ENCODE results near the gene PSME4. TPM values are rescaled to one million over a fixed set of nuclear protein-coding genes. Genes with fewer than 3 reads are reported as not detected.

The PSME4 gene, protein sequence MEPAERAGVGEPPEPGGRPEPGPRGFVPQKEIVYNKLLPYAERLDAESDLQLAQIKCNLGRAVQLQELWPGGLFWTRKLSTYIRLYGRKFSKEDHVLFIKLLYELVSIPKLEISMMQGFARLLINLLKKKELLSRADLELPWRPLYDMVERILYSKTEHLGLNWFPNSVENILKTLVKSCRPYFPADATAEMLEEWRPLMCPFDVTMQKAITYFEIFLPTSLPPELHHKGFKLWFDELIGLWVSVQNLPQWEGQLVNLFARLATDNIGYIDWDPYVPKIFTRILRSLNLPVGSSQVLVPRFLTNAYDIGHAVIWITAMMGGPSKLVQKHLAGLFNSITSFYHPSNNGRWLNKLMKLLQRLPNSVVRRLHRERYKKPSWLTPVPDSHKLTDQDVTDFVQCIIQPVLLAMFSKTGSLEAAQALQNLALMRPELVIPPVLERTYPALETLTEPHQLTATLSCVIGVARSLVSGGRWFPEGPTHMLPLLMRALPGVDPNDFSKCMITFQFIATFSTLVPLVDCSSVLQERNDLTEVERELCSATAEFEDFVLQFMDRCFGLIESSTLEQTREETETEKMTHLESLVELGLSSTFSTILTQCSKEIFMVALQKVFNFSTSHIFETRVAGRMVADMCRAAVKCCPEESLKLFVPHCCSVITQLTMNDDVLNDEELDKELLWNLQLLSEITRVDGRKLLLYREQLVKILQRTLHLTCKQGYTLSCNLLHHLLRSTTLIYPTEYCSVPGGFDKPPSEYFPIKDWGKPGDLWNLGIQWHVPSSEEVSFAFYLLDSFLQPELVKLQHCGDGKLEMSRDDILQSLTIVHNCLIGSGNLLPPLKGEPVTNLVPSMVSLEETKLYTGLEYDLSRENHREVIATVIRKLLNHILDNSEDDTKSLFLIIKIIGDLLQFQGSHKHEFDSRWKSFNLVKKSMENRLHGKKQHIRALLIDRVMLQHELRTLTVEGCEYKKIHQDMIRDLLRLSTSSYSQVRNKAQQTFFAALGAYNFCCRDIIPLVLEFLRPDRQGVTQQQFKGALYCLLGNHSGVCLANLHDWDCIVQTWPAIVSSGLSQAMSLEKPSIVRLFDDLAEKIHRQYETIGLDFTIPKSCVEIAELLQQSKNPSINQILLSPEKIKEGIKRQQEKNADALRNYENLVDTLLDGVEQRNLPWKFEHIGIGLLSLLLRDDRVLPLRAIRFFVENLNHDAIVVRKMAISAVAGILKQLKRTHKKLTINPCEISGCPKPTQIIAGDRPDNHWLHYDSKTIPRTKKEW (N-terminal part only)
- total RNA-seq: 10 to 100 TPM; 28.1 to 63.0 TPM

DNA sequence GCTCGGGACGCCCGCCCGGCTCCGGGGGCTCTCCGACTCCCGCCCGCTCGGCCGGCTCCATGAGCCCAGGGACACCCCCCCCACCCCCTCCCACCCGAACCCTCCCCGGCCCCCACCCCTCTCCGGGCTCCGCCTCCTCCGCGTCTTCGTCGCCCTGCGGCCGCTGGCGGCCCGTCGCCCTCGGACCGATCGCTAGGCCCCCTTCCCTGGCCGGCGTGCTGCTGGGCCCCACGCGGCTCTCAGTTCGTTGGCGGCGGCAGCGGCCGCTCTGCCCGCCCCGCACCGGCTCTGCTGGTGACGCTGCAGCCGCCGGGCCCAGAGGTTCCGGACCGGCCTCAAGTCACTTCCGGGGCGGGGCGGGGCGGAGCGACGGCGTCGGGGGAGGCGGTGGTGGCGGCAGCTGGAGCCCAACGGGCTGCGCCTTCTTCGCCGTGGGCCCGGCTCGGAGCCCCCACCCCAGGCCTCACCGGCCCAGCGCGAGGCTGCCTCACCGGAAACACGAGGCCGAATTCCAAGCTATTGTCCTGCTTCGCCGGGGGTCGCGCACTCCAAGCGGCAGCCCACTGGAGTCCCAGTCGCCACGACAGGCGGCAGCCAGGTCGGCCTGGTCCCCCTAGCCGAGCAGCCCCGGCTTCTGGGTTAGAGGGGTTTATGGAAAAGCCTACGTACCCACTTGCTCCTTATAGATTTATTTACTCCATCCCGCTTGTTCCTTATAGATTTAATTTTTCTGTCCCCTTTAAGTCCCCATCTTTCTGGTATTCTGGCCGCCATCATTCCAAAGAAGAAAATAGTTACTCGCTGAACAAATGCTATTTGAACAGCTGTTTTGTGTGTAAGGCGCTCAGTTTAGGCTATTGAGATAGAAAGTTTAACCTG is at the start of gene PSME4:
Gene PSME4 (minus strand): TSS at position 270 of the 879 bp plus-strand sequence. CDS start 209 bp downstream, at position 61.
- Mint-ChIP-seq H3K27ac (peak within 1 kb of the TSS; percentile 88 to 95), H3K36me3 (peaks cover 0 to 22% of the 10 kb centered on the region in 2 donors), H3K9me3 (no peaks in the 10 kb centered on the region)
- ATAC-seq (peak; percentile 92 to 94), DNase-seq (ENCODE audit: low spot score in 2 of 2) (peak; percentile 90 to 93)

DNA sequence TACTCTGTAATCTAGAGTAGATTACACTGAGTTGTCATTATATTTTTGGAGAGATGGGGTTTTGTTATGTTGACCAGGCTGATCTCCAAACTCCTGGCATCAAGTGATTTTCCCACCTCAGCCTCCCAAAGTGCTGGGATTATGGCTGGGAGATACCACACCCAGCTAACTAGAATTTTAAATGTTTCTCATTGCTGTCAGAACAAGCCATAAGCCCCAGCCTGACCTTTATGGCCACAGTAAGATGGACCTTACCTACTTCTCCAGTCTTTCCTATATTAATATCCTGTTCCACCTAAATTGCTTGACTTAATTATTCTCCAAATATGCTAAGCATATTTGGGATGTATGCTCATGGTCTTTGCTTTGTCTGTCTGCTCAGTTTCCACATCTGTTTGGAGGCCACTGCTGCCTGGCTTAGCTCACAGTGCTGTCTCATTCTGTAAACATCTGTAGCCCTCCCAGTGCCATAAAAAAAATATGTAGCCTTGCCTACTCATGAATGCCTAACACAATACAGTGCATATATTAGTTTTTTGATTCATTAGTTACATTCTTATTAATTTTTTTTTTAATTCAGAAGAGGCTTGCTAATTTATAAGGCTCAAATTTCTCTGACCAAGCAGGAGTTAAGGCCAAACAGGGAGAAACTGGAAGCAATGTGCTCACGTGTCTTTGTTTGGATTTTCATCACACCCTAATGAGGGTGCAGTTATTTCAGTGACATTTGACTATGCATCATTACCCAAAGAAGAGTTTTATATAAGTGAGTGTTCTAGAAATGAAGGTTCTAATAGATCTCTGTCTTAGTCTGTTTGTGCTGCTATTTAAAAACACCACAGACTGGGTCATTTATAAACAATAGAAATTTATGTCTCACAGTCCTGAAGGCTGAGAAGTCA is 45.3 kb upstream of the PSME4 start:
- H3K36me3 Mint-ChIP-seq: peaks cover 5 to 11% of the 10 kb centered on the region in 2 donors
- H3K9me3 Mint-ChIP-seq: peaks cover 3 to 5% of the 10 kb centered on the region in 2 donors
- H3K27ac Mint-ChIP-seq: no peak overlapping the region
- DNase-seq (ENCODE audit: low spot score in 2 of 2) (no peak), ATAC-seq (no peak)

GRCh38 chr2:54013996-54014395 is 43.2 kb upstream of the PSME4 start:
- peak overlapping the region; percentile 6 to 78 for H3K27ac Mint-ChIP-seq
- no peaks in the 10 kb centered on the region for H3K9me3 Mint-ChIP-seq
- ATAC-seq (peak in 1 of 2 donors; percentile 36), DNase-seq (ENCODE audit: low spot score in 2 of 2) (no peak)
- H3K36me3 Mint-ChIP-seq: peaks cover 0 to 5% of the 10 kb centered on the region in 2 donors

DNA sequence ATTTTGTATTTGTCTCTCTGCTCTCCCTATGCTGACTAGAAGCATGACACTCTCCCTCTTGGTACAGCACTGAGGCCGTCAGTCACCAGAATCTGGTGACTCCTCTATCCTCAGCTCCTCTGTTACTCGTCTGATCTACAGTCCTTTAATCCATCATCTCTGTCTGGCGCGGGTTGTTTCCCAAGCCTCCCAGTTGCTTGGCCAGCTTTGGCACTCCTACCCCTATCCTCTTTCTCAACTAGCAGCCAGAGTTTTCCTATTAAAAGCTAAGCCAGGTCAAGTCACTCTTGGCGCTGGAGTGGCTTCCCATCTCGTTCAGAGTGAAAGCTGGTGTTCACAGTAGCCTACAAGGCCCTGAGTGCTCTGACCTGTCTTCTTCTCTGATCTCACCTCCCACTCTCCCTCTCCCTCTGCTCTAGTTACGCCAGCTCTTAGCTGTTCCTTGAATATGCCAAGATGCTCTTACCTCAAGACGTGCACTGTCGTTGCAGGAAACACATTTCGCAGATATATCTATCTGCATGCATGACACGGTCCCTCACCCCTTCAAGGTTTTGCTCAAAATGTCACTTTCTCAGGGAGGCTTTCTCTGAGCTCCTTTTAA is 41.8 kb upstream of the PSME4 start:
- H3K9me3 Mint-ChIP-seq: no peaks in the 10 kb centered on the region
- H3K27ac Mint-ChIP-seq: peak overlapping the region; percentile 3 to 14
- DNase-seq (ENCODE audit: low spot score in 2 of 2) (no peak), ATAC-seq (peak; percentile 40 to 55)
- H3K36me3 Mint-ChIP-seq: no peaks in the 10 kb centered on the region

DNA sequence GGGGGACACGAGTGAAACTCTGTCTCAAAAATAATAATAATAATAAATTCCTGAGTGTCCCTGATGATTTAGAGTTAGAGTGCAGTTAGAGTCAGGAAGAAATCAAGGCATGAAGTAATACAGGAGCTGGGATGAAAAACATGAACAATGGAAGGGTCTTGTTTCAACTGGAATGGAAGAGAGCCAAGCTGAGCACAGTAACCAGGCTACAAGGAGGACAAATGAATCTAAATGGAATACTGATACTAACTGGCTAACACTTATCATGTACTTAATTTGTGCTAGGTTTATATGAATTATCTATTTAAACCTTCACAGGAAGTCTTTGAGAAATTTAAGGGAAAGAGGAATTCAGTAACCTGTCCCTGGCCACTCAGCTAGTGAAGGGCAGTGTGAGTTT is 38.8 kb upstream of the PSME4 start:
- no peak for ATAC-seq
- no peaks in the 10 kb centered on the region for H3K9me3 Mint-ChIP-seq
- H3K27ac Mint-ChIP-seq: no peak overlapping the region
- no peaks in the 10 kb centered on the region for H3K36me3 Mint-ChIP-seq
- no peak for DNase-seq (ENCODE audit: low spot score in 2 of 2)

DNA sequence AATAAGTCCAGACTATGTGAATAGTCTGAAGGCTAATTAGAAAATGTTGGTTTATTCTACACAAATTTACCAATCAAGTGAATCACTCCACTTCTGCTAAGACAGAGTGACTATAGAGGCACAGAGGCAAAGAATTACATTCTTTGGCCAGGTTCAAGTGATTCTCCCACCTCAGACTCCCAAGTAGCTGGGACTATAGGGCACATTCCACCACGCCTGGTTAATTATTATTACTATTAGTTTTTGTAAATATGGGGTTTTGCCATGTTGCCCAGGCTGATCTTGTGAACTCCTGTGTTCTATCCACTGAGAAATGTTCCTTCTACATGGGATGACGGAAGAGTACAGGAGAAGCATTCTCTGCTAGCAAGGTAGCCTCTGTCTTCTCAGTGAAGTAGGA is 37.6 kb upstream of the PSME4 start:
- DNase-seq (ENCODE audit: low spot score in 2 of 2) (no peak), ATAC-seq (no peak)
- Mint-ChIP-seq H3K27ac (no peak overlapping the region), H3K36me3 (no peaks in the 10 kb centered on the region), H3K9me3 (no peaks in the 10 kb centered on the region)

DNA sequence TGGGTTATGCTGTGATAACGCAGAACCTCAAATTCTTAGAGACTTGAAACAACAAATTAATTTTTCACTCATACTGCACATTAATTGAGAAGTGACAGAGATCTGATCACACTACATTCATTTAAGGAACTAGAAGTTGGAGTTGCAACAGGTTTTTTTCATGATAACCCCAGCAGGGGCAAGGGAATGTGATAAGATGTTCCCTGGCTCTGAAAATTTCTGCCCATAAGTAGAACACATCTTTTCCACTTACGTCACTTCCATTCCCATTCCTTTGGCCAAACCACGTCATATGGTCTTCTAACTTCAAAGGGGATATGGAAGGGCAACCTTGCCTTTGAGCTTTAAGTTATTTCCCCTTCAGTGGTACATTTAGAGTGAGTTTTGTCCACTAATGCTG is 29.7 kb upstream of the PSME4 start:
- no peaks in the 10 kb centered on the region for H3K36me3 Mint-ChIP-seq
- no peaks in the 10 kb centered on the region for H3K9me3 Mint-ChIP-seq
- DNase-seq (ENCODE audit: low spot score in 2 of 2): no peak
- no peak for ATAC-seq
- no peak overlapping the region for H3K27ac Mint-ChIP-seq

DNA sequence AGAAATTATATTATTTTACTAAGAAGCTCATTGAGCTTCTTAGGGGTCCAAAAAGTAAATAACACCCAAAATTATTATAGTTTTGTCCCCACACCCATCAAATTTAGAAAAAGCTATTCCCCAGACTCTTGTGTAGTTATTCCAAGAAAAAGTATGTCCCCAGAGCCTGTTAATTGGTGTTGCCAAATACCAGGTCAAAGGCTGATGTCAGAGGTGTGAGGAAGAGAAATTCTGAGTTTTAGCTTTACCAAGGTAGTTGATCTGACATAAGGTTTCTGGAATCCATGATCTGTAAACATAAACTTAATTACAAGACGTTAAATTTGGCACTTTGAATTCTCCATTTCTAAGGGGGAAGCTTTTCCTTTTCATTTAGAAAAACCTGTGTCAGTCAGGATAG is 29.3 kb upstream of the PSME4 start:
- Mint-ChIP-seq H3K36me3 (no peaks in the 10 kb centered on the region), H3K27ac (no peak overlapping the region), H3K9me3 (no peaks in the 10 kb centered on the region)
- DNase-seq (ENCODE audit: low spot score in 2 of 2): no peak
- no peak for ATAC-seq

DNA sequence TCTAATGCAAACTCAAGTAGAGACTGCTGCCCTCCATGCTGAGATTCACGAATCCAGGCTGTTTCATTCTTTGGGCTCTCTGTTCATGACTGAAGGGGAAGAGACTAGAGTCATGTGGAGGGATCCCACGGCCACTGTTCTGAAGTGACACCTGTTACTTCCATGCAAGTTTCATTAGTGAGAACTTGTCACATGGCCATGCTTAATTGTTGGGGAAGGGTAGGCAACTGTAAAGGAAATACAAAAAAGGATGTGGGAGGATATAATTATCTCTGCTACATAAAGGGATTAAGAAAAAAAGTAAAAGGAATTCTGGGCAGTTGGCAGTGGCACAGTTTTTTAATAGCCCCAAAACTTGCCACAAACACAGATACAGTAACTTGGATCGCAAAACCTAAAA is 28.0 kb upstream of the PSME4 start:
- ATAC-seq (no peak), DNase-seq (ENCODE audit: low spot score in 2 of 2) (no peak)
- no peak overlapping the region for H3K27ac Mint-ChIP-seq
- H3K36me3 Mint-ChIP-seq: no peaks in the 10 kb centered on the region
- H3K9me3 Mint-ChIP-seq: no peaks in the 10 kb centered on the region

DNA sequence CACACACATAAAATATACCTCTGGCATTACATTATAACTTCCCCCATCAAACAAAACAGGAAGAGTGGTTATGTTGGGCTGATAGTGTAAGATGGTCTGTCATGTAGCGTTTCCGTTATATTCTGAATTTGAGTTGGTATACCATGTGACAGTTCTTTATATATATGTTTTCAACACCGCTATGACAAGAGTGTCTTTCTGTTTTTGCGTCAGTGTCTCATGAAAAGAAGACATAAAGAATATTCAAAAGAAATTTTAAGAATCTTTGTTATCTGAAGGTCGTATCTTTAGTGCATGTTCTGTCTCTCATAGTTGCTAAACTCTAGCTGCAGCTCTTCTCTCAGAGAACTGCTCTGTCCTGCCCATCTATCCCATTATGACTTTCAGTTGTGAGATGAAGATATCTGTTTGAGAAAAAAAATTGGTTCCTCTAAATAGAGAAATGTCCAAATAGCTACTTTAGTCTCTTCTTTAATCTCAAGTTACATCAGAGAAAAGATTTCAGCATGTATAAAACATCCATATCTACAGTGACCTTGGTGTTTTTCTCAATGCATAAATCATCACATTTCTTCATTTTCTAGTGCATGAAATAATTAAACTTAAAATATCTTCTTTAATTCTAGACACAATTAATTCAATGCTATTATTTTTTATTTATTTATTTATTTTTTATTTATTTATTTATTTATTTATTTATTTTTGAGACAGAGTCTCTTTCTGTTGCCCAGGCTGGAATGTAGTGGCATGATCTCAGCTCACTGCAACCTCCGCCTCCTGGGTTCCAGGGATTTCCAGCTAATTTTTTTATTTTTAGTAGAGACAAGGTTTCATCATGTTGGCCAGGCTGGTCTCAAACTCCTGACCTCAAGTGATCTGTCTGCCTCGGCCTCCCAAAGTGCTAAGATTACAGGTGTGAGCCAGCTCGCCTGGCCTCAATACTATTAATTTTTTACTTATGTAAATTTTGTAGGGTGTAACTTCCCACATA is 24.3 kb upstream of the PSME4 start:
- Mint-ChIP-seq H3K27ac (peak overlapping the region; percentile 7 to 79), H3K9me3 (peaks cover 5 to 14% of the 10 kb centered on the region in 2 donors), H3K36me3 (peaks cover 9 to 17% of the 10 kb centered on the region in 2 donors)
- DNase-seq (ENCODE audit: low spot score in 2 of 2): no peak
- peak; percentile 95 to 96 for ATAC-seq

- DNase-seq (ENCODE audit: low spot score in 2 of 2) (no peak), ATAC-seq (no peak)
- H3K9me3 Mint-ChIP-seq: peaks cover 5 to 14% of the 10 kb centered on the region in 2 donors
- peak overlapping the region in 1 of 2 donors; percentile 79 for H3K27ac Mint-ChIP-seq
- peaks cover 9 to 17% of the 10 kb centered on the region in 2 donors for H3K36me3 Mint-ChIP-seq
These were observed 21.2 kb upstream of the PSME4 start for GRCh38 chr2:53991948-53992347.

DNA sequence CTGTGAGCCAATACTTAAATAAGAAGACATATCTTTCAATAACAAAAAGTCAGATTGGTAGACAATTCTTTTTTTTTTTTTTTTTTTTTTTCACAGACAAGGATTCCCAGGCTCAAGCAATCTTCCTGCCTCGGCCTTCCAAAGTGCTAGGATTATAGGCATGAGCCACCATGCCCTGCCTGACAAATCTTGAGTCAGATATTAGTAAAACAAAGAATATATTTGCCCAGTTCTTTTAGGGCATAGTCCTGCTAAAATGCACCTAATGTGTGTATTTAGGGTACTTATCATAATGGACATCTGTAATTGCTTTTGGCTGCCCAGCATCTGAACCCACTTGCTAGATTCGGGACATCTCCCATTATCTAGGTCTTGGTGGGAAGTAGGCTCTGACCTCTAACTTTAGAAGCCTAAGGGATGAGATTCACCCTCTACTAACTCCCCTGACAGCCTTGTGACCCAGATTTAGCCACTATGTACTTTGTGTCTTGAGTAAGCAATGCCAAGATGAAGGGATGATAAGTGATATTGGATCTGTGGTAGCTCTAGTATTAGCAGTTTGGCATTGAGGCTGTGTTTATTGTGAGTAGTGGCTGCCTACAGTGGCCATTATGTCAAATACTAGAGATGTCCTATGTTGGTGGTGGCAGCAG is 18.5 kb upstream of the PSME4 start:
- H3K9me3 Mint-ChIP-seq: peaks cover 5 to 14% of the 10 kb centered on the region in 2 donors
- H3K36me3 Mint-ChIP-seq: peaks cover 9 to 17% of the 10 kb centered on the region in 2 donors
- H3K27ac Mint-ChIP-seq: no peak overlapping the region
- ATAC-seq (no peak), DNase-seq (ENCODE audit: low spot score in 2 of 2) (no peak)

DNA sequence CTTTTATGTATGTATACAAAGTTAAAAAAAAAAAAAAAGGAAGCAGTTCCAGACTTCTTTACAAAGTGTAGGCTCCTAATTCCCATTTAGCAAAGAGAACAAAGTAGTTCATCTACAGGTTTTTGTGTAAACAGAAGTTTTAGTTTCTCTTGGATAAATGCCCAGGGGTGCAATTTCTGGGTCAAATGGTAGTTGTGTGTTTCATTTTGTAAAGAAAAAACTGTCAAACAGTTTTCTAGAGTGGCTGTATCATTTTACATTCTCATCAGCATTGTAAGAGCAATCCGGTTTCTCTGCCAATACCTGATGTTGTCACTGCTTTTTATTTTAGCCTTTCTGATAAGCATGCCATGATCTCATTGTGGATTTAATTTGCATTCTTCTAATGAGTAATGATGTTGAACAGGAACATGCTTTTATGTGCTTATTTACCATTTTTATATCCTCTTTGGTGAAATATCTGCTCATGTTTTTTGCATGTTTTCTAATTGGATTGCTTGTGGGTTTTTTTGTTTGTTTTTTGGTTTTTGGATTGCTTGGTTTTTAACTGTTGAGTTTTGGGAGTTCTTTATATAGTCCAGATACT is 16.6 kb upstream of the PSME4 start:
- H3K27ac Mint-ChIP-seq: no peak overlapping the region
- H3K36me3 Mint-ChIP-seq: peaks cover 0 to 5% of the 10 kb centered on the region in 2 donors
- ATAC-seq (peak in 1 of 2 donors; percentile 47), DNase-seq (ENCODE audit: low spot score in 2 of 2) (no peak)
- H3K9me3 Mint-ChIP-seq: peaks cover 0 to 6% of the 10 kb centered on the region in 2 donors

Measured in activated naive CD4-positive, alpha-beta T cell treated with anti-CD3 and anti-CD28 coated beads, Interleukin-2, amount 50 U/mL, for 72 hours (primary cell).